NCI-H2107 treated with DMSO at 0.1 percent for 48 hours (cell line): ENCODE results near the gene KCND2.
"Not testable (repeated sequence)": the region's sequence is repeated elsewhere in the genome, so short reads cannot be mapped to it uniquely, and the experiment has no call there.

Experiments used
- DNase-seq: peaks from one replicate; lab custom pipeline; 2025; ENCODE audit not compliant: unreplicated experiment; lab: John Stamatoyannopoulos, UW

KCND2 gene

GRCh38 chr7:120691915-120692314 lies 418.9 kb downstream of the KCND2 start:
- no peak for DNase-seq

DNA sequence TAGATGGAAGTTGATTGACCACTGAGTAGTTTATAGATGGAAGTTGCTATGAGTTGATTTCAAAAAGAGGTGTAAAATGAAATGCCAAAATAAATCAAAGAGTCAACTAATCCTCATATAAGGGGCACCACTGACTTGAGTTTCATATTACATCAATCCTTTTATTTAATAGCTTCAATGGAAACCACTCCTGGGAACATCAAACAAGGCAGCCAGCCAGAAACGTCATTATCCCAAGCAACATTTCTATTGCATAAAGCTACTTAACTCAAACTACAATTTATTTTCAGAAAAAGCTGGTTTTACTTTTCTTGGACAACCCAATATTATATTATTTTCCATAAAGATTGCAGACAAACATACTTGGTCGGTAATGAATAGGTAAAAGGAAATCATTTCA lies 422.9 kb downstream of the KCND2 start:
- DNase-seq, result no peak

- DNase-seq, result no peak
Observed at GRCh38 chr7:120700796-120701195, 427.8 kb downstream of the KCND2 start.

DNA sequence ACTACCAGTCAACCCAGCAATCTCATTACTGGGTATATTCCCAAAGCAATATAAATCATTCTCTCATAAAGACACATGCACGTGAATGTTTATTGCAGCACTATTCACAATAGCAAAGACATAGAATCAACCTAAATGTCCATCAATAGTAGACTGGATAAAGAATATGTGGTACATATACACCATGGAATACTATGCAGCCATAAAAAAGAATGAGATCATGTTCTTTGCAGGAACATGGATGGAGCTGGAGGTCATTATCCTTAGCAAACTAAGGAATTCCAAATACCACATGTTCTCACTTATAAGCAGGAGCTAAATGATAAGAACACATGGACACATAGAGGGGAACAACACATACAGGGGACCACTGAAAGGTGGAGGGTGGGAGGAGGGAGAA lies 429.4 kb downstream of the KCND2 start:
- DNase-seq, result not testable (repeated sequence)

- DNase-seq, result no peak
Observed at GRCh38 chr7:120703585-120704240, 430.7 kb downstream of the KCND2 start.

GRCh38 chr7:120709252-120709971 lies 436.4 kb downstream of the KCND2 start:
- no peak for DNase-seq

GRCh38 chr7:120709972-120710320 lies 437.0 kb downstream of the KCND2 start:
- DNase-seq, result no peak

DNA sequence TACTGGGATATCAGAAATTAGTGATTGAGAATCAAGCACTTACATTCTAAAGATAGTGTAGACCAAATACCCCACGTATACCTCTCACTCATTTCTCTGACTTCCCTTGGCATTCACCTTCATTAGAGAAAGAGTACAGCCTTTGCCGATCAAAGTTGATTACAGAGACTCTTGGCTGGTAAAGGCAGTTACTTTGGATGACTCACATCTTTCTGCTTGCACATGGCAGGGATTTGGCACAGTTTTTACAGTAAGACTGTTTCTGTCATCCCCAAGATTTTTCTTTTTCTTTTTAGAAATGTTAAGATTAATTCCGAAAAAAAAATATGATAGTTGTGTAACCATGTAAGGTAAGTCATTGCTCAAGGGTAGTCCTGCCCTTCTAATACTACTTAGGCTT lies 442.0 kb downstream of the KCND2 start:
- DNase-seq, result no peak

DNA sequence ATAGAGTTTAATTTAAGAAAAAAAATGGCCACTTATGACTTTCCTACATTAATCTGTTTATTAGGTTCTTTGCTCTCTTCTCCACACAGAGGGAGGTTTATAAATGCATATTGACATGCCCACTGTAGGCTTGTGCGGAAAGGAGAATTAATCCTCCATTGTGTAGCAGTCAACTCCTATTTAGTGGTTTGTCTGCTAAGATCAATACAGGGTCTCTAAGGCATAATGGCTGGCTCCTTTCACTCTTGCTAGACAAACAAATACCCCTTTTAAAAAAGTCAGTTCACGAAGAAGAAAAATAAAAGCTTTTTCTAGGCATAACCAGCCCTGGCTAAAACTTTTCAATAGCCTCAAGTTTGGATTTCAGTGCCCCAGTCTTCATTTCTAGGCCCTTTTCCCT lies 443.3 kb downstream of the KCND2 start:
- DNase-seq, result no peak

DNA sequence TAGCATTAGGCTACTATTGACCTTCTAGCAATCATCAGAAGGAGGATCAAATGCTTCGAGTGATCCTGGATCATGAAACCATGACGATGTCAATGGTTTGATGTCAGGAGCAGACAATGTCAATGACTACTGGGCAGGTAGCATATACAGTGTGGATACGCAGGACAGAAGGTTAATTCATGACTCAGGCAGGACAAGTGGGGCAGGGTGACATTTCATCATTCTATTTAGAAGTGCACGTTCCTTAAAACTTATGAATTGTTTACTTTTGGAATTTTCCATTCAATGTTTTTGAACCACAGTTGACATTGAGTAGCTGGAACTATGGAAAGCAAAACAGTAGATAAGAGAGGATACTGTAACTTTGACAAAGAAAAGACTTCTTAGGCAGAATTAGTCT lies 444.2 kb downstream of the KCND2 start:
- DNase-seq, result no peak

- no peak for DNase-seq
Observed at GRCh38 chr7:120718361-120718760, 445.4 kb downstream of the KCND2 start.

- DNase-seq, result no peak
Observed at GRCh38 chr7:120720317-120720716, 447.3 kb downstream of the KCND2 start.

DNA sequence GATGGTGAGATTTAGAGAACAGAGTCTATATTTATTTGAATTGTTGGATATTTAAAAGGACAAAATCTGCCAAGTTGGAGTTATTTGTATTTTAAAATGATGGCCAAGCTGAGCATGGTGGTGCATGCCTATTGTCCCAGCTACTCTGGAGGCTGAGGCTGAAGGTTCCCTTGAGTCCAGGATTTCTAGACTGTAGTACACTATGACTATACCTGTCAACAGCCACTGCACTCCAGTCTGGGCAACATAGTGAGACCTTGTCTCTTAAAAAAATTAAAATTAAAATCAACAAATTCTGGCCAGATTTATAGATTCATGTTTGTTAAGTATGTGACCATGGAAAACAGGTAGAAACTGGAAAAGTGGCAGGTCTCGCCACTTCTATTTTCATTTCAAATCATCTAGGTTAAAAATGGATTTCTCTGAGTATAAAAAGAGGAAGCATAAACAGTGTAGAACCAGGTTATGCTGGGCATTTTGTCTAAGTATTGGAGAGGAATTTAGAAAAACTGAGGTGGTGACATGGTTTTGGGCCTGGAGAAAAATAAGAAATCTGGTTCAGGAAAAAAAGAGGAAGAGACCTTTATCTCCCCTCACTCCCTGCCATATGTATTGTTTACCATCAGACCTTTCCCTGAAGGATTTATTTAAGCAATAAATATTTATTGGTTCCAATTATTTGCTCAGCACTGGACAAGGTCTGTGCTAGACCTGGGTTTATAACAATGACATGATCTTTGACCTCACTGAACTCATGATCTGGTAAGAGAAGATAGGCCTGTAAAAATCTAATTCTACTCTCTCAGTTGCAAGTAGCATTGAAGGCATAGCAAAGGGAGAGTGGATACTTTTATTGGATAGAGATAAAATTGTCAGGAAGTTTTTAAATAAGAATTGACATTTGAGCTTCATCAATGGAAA lies 450.8 kb downstream of the KCND2 start:
- no peak for DNase-seq

DNA sequence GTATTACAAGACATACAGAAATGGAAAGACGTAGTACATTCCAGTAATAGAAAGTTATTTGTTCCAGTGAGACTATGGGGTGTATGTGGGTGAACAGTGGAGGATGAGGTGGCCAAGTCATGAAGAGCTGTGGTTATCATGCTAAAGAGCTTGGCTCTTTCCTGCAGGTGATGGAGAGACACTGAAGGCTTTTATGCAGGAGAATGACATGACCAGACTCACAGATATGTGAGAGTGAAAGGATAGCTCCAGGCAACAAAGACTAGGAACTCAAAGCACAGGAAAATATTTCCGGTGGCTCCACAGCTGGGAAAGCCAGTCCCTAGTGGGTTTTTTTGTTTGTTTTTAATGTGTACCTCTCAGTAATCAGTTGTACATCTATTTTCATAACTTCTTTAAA lies 451.5 kb downstream of the KCND2 start:
- no peak for DNase-seq

- no peak for DNase-seq
Observed at GRCh38 chr7:120724955-120725354, 452.0 kb downstream of the KCND2 start.

GRCh38 chr7:120725376-120726039 lies 452.5 kb downstream of the KCND2 start:
- DNase-seq, result no peak

DNA sequence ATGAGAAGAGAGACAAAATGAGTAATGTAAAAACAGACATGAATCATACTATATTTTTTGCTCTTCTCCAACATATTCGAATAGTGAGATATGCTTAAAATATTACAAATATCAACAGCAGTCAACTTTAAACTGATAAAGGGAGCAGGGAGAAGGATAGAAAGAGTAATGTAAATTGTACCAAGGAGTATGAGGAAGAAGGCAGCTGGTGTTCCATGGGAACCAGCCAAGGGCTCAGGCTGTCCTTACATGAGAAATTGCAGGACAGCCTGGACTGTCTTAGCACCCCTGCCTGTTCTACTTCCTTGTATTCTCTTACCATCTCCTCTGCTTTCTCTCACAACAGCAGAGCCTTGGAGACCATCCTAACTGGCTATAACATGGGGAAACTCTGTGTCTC lies 456.3 kb downstream of the KCND2 start:
- no peak for DNase-seq

DNA sequence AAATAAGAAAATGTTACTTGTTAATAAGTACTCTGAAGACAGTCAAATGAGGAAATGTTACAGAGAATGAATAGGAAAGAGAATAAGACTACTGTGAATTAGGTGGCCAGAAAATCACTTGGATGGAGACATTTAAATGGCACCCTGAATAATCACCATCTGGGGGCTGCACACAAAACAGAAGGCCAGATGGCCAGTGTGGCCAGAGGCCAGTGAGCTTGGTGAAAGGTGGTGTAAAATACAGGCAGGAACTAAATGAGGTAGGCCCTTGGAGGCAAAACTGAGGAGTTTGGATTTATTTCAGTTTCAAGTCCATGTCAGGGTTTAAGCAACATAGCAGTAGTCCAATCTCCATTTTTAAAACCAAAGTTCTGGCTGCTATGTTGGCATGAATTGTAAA lies 458.3 kb downstream of the KCND2 start:
- DNase-seq, result no peak

DNA sequence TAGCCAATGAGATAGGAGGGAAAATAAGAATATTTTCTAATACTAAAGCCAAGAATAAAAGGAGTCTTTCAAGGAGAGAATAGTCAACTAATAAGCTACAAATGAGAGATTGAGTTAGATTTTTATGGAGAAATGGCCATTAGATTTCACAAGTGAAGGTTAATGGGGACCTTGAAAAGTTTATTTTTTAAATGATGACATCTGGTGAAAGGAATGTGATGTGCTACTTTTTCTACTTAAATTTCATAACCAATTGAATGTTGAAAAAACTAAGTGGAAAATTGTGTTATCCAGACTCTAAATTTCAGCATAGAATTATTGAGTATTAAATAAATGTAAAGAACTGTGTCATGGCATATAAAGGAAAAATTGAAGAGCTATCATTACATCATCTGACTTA lies 459.3 kb downstream of the KCND2 start:
- no peak for DNase-seq

DNA sequence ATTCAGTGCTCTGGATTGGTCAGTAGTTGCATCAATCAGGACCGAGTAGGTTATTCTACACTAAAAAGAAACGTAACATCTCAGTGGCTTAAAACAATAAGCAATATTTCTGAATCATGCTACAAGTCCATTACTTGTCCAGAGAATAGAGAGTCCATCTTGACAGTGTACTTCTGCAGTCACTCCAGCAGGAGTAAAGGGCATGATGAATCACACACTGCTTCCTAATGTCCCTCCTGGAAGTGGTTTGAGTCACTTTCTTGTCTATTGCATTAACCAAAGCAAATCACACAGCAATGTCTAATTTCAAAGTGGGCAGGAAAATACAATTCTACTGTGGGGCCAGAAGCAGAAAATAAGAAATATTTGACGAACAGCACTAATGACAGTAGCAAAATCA lies 460.2 kb downstream of the KCND2 start:
- DNase-seq, result no peak

DNA sequence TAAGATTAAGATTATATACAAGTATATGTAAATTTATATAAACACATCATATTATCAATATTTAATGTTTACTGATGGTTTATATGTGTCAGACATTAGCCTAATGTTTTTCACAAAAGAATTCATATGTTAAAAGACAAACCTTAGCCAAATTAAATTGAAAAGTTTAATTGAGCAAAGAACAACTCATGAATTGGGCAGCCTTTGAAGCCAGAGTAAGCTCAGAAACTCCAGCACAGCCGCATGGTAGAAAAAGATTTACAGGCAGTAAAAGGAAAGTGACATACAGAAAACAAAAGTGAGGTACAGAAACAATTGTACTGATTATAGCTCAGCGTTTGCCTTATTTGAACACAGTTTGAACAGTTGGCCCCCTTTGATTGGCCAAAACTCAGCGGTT lies 460.9 kb downstream of the KCND2 start:
- no peak for DNase-seq
